Kidney (tissue), 14 donors: Measurements from ENCODE around the gene FCSK. TPM values are rescaled to one million over a fixed set of nuclear protein-coding genes. Genes with fewer than 3 reads are reported as not detected.
A peak's percentile ranks its signal among the peaks of the same experiment; 100 is the strongest.
"Not testable (repeated sequence)": the region's sequence is repeated elsewhere in the genome, so short reads cannot be mapped to it uniquely, and the experiment has no call there.

Source experiments
- DNase-seq, 5 donors: peaks; one replicate each; pipeline ENCODE4 v3.0.0-alpha.2; 2013 to 2020
- FAIRE-seq: peaks from 2 replicates; lab custom pipeline; 2012; peaks lifted over from hg19 to GRCh38; lab: Jason Lieb, UNC
- H3K27ac ChIP-seq, 2 donors: one replicate each; pipeline ENCODE4 v1.7.0; 2013; ENCODE audit warnings: low read depth in 2 of 2, low read length in 2 of 2, inconsistent platforms in 1 of 2
- H3K27me3 ChIP-seq: one replicate; pipeline ENCODE4 v1.7.1; 2013; ENCODE audit warnings: low read length, inconsistent platforms; ENCODE audit not compliant: control insufficient read depth, insufficient read depth
- H3K36me3 ChIP-seq, 3 donors: one replicate each; pipeline versions ENCODE4 v1.7.0 to v1.7.1; 2013; ENCODE audit warnings: low read length in 3 of 3, control low read depth in 1 of 3, inconsistent platforms in 1 of 3; ENCODE audit not compliant: insufficient read depth in 3 of 3, control insufficient read depth in 2 of 3
- H3K4me1 ChIP-seq, 3 donors: one replicate each; pipeline versions ENCODE4 v1.7.0 to v1.7.1; 2013; ENCODE audit warnings: low read length in 3 of 3, inconsistent platforms in 1 of 3, low read depth in 1 of 3; ENCODE audit not compliant: control insufficient read depth in 2 of 3, insufficient read depth in 2 of 3
- H3K4me3 ChIP-seq, 3 donors: one replicate each; pipeline versions ENCODE4 v1.7.0 to v1.8.1; 2013; ENCODE audit warnings: low read length in 3 of 3, control low read depth in 1 of 3, inconsistent platforms in 1 of 3
- H3K9ac ChIP-seq, 3 donors: one replicate each; pipeline versions ENCODE4 v1.7.0 to v1.7.1; 2013; ENCODE audit warnings: low read length in 3 of 3, control low read depth in 1 of 3, inconsistent platforms in 1 of 3
- H3K9me3 ChIP-seq, 3 donors: one replicate each; pipeline versions ENCODE4 v1.7.0 to v1.7.1; 2013; ENCODE audit warnings: low read length in 3 of 3, control low read depth in 1 of 3, inconsistent platforms in 1 of 3; ENCODE audit not compliant: control insufficient read depth in 2 of 3, insufficient read depth in 1 of 3
- CTCF ChIP-seq: IDR thresholded peaks from 3 replicates; pipeline ENCODE4 v1.5.1; 2012; ENCODE audit warnings: mild to moderate bottlenecking, moderate library complexity, borderline replicate concordance; ENCODE audit not compliant: insufficient read depth; ENCODE audit errors: extremely low read depth
- intact Hi-C: fragments of 100-400 bp; cut with DNase I; formaldehyde crosslinking; loops from one replicate; pipeline ENCODE4 v1.11.1; 2022
- polyA plus RNA-seq: library from polyadenylated mRNA; stranded (reverse); fragments of 350-450 nt; fragmentation: Illumina TruSeq; extraction: RNeasy Lipid Tissue Mini Kit (QIAGEN cat#74804); gene quantifications from one replicate; pipeline ENCODE4 v1.2.3, GENCODE V29; 2014; ENCODE audit warnings: low read depth, low replicate concordance; ENCODE audit not compliant: insufficient read depth
- total RNA-seq: library from RNA; stranded (reverse); fragmentation: NEBNext Ultra II Directional; extraction: Animal tissue kit (Norgen Biotek cat#: 25700); gene quantifications from one replicate; pipeline ENCODE4 v1.2.1, GENCODE V29; 2021
- donor health status: control.
- donor health status: control.
- donor health status: control.
- donor health status: control.
- donor health status: control.
- donor health status: DM: yes; HTN: yes; CAD: no.
- donor health status: Normal renal cell carcinoma (clear cell type).

Gene FCSK
- total and polyA plus RNA-seq, 2 donors from 2014 or later: 18.7 to 32.5 TPM

GRCh38 chr16:70410734-70411133, 43.7 kb upstream of the FCSK start:
- Histone ChIP-seq H3K9me3 (no peaks in the 10 kb centered on the region), H3K27me3 (no peaks in the 10 kb centered on the region), H3K27ac (no peak overlapping the region), H3K36me3 (peaks cover 0 to 4% (median 2%) of the 10 kb centered on the region in 3 donors), H3K4me3 (no peak overlapping the region), H3K9ac (no peak overlapping the region), H3K4me1 (peaks cover 0 to 2% (median 0%) of the 10 kb centered on the region in 3 donors)
- no peak for TF ChIP-seq CTCF
- intact Hi-C loops: no loop called here
- no peak for FAIRE-seq
- DNase-seq: no peak

GRCh38 chr16:70412385-70412784, 42.0 kb upstream of the FCSK start:
- Histone ChIP-seq H3K4me3 (no peak overlapping the region), H3K4me1 (peaks cover 0 to 2% (median 0%) of the 10 kb centered on the region in 3 donors), H3K27ac (no peak overlapping the region), H3K9ac (no peak overlapping the region), H3K27me3 (no peaks in the 10 kb centered on the region), H3K9me3 (no peaks in the 10 kb centered on the region), H3K36me3 (peaks cover 0 to 4% (median 2%) of the 10 kb centered on the region in 3 donors)
- DNase-seq (no peak), FAIRE-seq (no peak)
- TF ChIP-seq CTCF: no peak
- intact Hi-C loops: no loop called here

- FAIRE-seq, H3K9ac ChIP-seq, H3K27ac ChIP-seq, intact Hi-C loops, H3K36me3 ChIP-seq, H3K27me3 ChIP-seq, H3K9me3 ChIP-seq, H3K4me3 ChIP-seq, DNase-seq, H3K4me1 ChIP-seq: not testable (repeated sequence)
These were observed 40.8 kb upstream of the FCSK start for GRCh38 chr16:70413572-70413971.

GRCh38 chr16:70416748-70417616, 37.4 kb upstream of the FCSK start:
- TF ChIP-seq CTCF: no peak
- Histone ChIP-seq H3K9me3 (no peaks in the 10 kb centered on the region), H3K27me3 (no peaks in the 10 kb centered on the region), H3K36me3 (no peaks in the 10 kb centered on the region), H3K4me1 (peaks cover 2 to 18% (median 6%) of the 10 kb centered on the region in 3 donors), H3K4me3 (no peak overlapping the region), H3K9ac (no peak overlapping the region), H3K27ac (no peak overlapping the region)
- FAIRE-seq (no peak), DNase-seq (peak in 3 of 5 donors; percentile 58 to 72 (median 67))
- intact Hi-C loops: no loop called here
